ENCODE measurements around the gene SHANK3. TPM values are rescaled to one million over a fixed set of nuclear protein-coding genes. Genes with fewer than 3 reads are reported as not detected.

Gene SHANK3
- total RNA-seq, 1 donor from 2014 or later = 223 TPM

DNA sequence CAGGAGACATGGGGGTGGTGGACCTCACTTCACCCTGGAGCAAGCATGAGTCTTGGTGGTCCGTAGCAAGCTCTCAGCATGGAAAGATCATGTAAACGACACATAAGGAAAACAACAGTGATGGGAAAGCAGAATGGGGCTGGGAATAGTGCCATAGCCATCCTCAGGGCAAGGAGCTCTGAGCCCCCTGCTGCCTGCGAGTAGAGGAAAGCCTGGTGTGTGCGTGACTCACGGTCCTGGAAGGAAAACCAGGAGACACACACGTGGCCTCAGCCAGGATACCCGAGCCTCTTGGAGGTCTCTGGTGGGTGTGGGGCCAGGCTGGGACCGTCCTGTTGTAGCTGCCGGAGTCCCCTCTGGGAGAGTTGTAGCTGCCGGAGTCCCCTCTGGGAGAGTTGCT, 12.4 kb downstream of the SHANK3 start:
- Mint-ChIP-seq H3K4me1 (ENCODE audit: unreplicated experiment) (peaks cover 30% of the 10 kb centered on the region), H3K4me3 (ENCODE audit: unreplicated experiment) (peak overlapping the region; percentile 89), H3K27me3 (ENCODE audit: unreplicated experiment) (peaks cover 22% of the 10 kb centered on the region), H3K9me3 (ENCODE audit: unreplicated experiment) (no peaks in the 10 kb centered on the region), H3K36me3 (ENCODE audit: low read depth, unreplicated experiment) (peaks cover 60% of the 10 kb centered on the region), H3K27ac (ENCODE audit: unreplicated experiment) (peak overlapping the region; percentile 72)
- no peak for DNase-seq (ENCODE audit: low spot score)
- no peak for TF ChIP-seq CTCF (IDR thresholded peaks at IDR 0.05; ENCODE audit: unreplicated experiment)

GRCh38 chr22:50686794-50687193, 14.2 kb downstream of the SHANK3 start:
- no peak for DNase-seq (ENCODE audit: low spot score)
- Mint-ChIP-seq H3K4me1 (ENCODE audit: unreplicated experiment) (peaks cover 44% of the 10 kb centered on the region), H3K4me3 (ENCODE audit: unreplicated experiment) (peak overlapping the region; percentile 89), H3K27me3 (ENCODE audit: unreplicated experiment) (peaks cover 22% of the 10 kb centered on the region), H3K27ac (ENCODE audit: unreplicated experiment) (peak overlapping the region; percentile 89), H3K9me3 (ENCODE audit: unreplicated experiment) (no peaks in the 10 kb centered on the region), H3K36me3 (ENCODE audit: low read depth, unreplicated experiment) (peaks cover 62% of the 10 kb centered on the region)
- TF ChIP-seq CTCF (IDR thresholded peaks at IDR 0.05; ENCODE audit: unreplicated experiment) = no peak

DNA sequence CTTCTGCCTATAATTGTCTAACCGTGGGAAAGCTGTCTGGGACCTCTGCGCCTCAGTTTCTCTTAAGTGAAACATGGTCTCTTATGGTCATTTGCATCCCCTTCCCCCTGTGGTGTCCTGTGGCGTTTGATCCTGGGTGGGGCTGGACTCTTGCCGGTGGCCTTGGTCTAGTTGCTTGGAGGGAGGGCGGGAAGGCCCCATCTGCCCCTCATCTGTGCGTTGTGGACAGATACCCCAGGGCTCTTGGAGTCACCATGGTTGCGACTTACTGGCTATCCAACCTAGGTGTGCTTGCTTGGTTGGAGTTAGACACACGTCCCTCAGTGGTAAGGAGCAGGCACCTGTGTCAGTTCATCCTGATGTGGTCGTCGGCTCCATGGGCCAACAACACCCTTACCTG, 15.2 kb downstream of the SHANK3 start:
- no peaks in the 10 kb centered on the region for H3K9me3 Mint-ChIP-seq (ENCODE audit: unreplicated experiment)
- DNase-seq (ENCODE audit: low spot score) = no peak
- H3K27me3 Mint-ChIP-seq (ENCODE audit: unreplicated experiment) = peaks cover 22% of the 10 kb centered on the region
- peak overlapping the region; percentile 37 for H3K4me3 Mint-ChIP-seq (ENCODE audit: unreplicated experiment)
- peaks cover 52% of the 10 kb centered on the region for H3K4me1 Mint-ChIP-seq (ENCODE audit: unreplicated experiment)
- peaks cover 69% of the 10 kb centered on the region for H3K36me3 Mint-ChIP-seq (ENCODE audit: low read depth, unreplicated experiment)
- no peak overlapping the region for H3K27ac Mint-ChIP-seq (ENCODE audit: unreplicated experiment)
- no peak for TF ChIP-seq CTCF (IDR thresholded peaks at IDR 0.05; ENCODE audit: unreplicated experiment)

DNA sequence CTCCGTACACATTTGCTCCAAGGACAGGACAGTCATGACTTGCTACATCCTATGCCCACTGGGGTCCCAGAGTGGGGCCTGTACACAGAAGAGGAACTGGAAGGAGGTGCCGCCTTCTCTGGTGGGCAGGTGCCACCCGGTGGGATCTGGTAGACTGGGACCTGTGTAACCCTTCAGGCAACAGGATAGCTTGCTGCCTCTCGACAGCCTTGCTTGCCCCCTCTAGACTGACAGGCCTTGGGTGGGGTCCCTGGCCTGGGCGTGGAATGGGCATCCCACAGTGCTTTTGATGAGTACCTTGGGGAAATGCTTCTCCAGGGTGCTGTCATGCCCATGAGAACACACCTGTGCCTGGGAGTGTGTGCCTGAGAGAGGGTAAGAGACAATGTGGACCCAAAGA, 15.8 kb downstream of the SHANK3 start:
- Mint-ChIP-seq H3K27me3 (ENCODE audit: unreplicated experiment) (peaks cover 23% of the 10 kb centered on the region), H3K27ac (ENCODE audit: unreplicated experiment) (no peak overlapping the region)

GRCh38 chr22:50691521-50691920, 18.9 kb downstream of the SHANK3 start:
- peak overlapping the region; percentile 38 for H3K4me3 Mint-ChIP-seq (ENCODE audit: unreplicated experiment)
- no peak for DNase-seq (ENCODE audit: low spot score)
- no peak overlapping the region for H3K27ac Mint-ChIP-seq (ENCODE audit: unreplicated experiment)
- no peaks in the 10 kb centered on the region for H3K9me3 Mint-ChIP-seq (ENCODE audit: unreplicated experiment)
- peaks cover 80% of the 10 kb centered on the region for H3K36me3 Mint-ChIP-seq (ENCODE audit: low read depth, unreplicated experiment)
- peaks cover 25% of the 10 kb centered on the region for H3K27me3 Mint-ChIP-seq (ENCODE audit: unreplicated experiment)
- TF ChIP-seq CTCF (IDR thresholded peaks at IDR 0.05; ENCODE audit: unreplicated experiment) = peak; percentile 58
- H3K4me1 Mint-ChIP-seq (ENCODE audit: unreplicated experiment) = peaks cover 60% of the 10 kb centered on the region

More for the DNA sequence above, 15.8 kb downstream of the SHANK3 start:
- DNase-seq (ENCODE audit: low spot score) = no peak
- Mint-ChIP-seq H3K4me1 (ENCODE audit: unreplicated experiment) (peaks cover 50% of the 10 kb centered on the region), H3K9me3 (ENCODE audit: unreplicated experiment) (no peaks in the 10 kb centered on the region), H3K4me3 (ENCODE audit: unreplicated experiment) (peak overlapping the region; percentile 57), H3K36me3 (ENCODE audit: low read depth, unreplicated experiment) (peaks cover 69% of the 10 kb centered on the region)
- TF ChIP-seq CTCF (IDR thresholded peaks at IDR 0.05; ENCODE audit: unreplicated experiment) = no peak
